Measurements from ENCODE around the gene GATB. TPM values are rescaled to one million over a fixed set of nuclear protein-coding genes. Genes with fewer than 3 reads are reported as not detected.

GATB gene
- total and polyA plus RNA-seq, 10 of the 15 experiments (the other 5 are each of a cell fraction or from before 2014, with no cell fraction given): 20.5 to 37.3 (median 30.5) TPM

- Histone ChIP-seq H3K27ac (ENCODE audit: control insufficient read depth, insufficient read depth) (no peak overlapping the region), H3K4me1 (ENCODE audit: control insufficient read depth, insufficient read depth, low read length) (no peaks in the 10 kb centered on the region; the same call in 1 of the 2 replicates), H4K20me1 (ENCODE audit: control insufficient read depth, insufficient read depth) (no peaks in the 10 kb centered on the region), H3K79me2 (ENCODE audit: control insufficient read depth, insufficient read depth, low read length) (no peaks in the 10 kb centered on the region), H3K4me3 (no peak overlapping the region), H3K36me3 (ENCODE audit: control insufficient read depth in 2 of 2, insufficient read depth in 2 of 2, low read length in 1 of 2) (no peaks in the 10 kb centered on the region), H2AFZ (ENCODE audit: control insufficient read depth, low read depth, low read length) (no peak overlapping the region), H3K9ac (ENCODE audit: control insufficient read depth, insufficient read depth, low read length) (no peak overlapping the region), H3K9me3 (replicated peaks; ENCODE audit: control insufficient read depth, insufficient read depth, low read length) (no peaks in the 10 kb centered on the region), H3K27me3 (replicated peaks in 1 of 2; ENCODE audit: control insufficient read depth in 2 of 2, insufficient read depth in 2 of 2, low read length in 1 of 2) (no peaks in the 10 kb centered on the region), H3K4me2 (ENCODE audit: control insufficient read depth, insufficient read depth) (no peak overlapping the region)
- no TSS peak for BruUV-seq (replicated peaks)
- ChIA-PET CTCF (interaction anchor here (1.2 to 3.0 kb wide), 7 partner anchors 7 to 152 kb away, joined by 3 to 26 read pairs (median 9); no protein-coding TSS in a partner anchor), RAD21 (ENCODE audit: unreplicated experiment) (no interaction called here), SMC1A (ENCODE audit: uncharacterized antibody, unreplicated experiment) (interaction anchor here (2.7 kb wide), 1 partner anchor 60 kb away, joined by 9 read pairs; no protein-coding TSS in a partner anchor), POLR2A (no interaction called here)
- DNase-seq (ENCODE audit: low read depth, low spot score): no peak
- no peak for FAIRE-seq
- in situ Hi-C loops (cut with MboI): no loop called here
- 56% methylated on average over 4 of the region's 4 CpGs for WGBS (ENCODE audit: insufficient coverage, insufficient replicate concordance, low lambda C conversion rate, missing lambda C conversion rate)
- no peak for ATAC-seq
- intact Hi-C loops (cut with micrococcal nuclease; ENCODE audit: unreplicated experiment): loop anchor here (5.0 kb wide), 2 partner anchors 103 to 378 kb away; no protein-coding TSS in a partner anchor
- TF ChIP-seq SKIL (IDR thresholded peaks at IDR 0.05; ENCODE audit: low read depth, poor library complexity, severe bottlenecking): no peak
- no peak for TF ChIP-seq RAD51 (IDR thresholded peaks at IDR 0.05)
- no peak for TF ChIP-seq ZNF622 (IDR thresholded peaks at IDR 0.05)
- TF ChIP-seq FOXM1 (IDR thresholded peaks at IDR 0.05; ENCODE audit: low read depth, low read length): no peak
- no peak for TF ChIP-seq POLR2AphosphoS2 (IDR thresholded peaks at IDR 0.05; ENCODE audit: low read depth, low read length)
- no peak for TF ChIP-seq USF2 (IDR thresholded peaks at IDR 0.05; ENCODE audit: borderline replicate concordance, low read depth, low read length)
- no peak for TF ChIP-seq ZNF384 (IDR thresholded peaks at IDR 0.05; ENCODE audit: borderline replicate concordance, low read depth, low read length)
- no peak for TF ChIP-seq ZSCAN29 (IDR thresholded peaks at IDR 0.05)
- TF ChIP-seq NKRF (conservative IDR thresholded peaks at IDR 0.05): no peak
- TF ChIP-seq ETV6 (conservative IDR thresholded peaks at IDR 0.05 in 1 of 2, IDR thresholded peaks at IDR 0.05 in 1 of 2; ENCODE audit: borderline replicate concordance in 1 of 2, low read depth in 1 of 2): no peak
- TF ChIP-seq CREB1 (IDR thresholded peaks at IDR 0.05; ENCODE audit: low read depth): no peak
- no peak for TF ChIP-seq ATF2 (IDR thresholded peaks at IDR 0.05; ENCODE audit: low read length)
- TF ChIP-seq RAD21 (IDR thresholded peaks at IDR 0.05; ENCODE audit: insufficient read depth, low read depth, low read length): no peak
- TF ChIP-seq JUNB (IDR thresholded peaks at IDR 0.05): no peak
These were observed 43.4 kb upstream of the GATB start for GRCh38 chr4:151804086-151804630.

Data from GM12878 (cell line).